Stimulated activated CD4-positive, alpha-beta T cell treated with anti-CD3 and anti-CD28 coated beads, Interleukin-12 subunit alpha, Interleukin-12 subunit beta, amount 100 ng/mL, for 24 hours (primary cell): ENCODE measurements around the gene SEZ6.

ENCODE experiments used
- DNase-seq, 2 experiments: peaks; one replicate each; pipeline ENCODE4 v3.0.0-alpha.2; 2020; ENCODE audit warnings: low read depth in 2 of 2

SEZ6 gene

GRCh38 chr17:28953444-28954118 lies 52.3 kb downstream of the SEZ6 start:
- peak in 1 of 2 experiments; percentile 32 for DNase-seq

GRCh38 chr17:28951991-28952975 lies 53.5 kb downstream of the SEZ6 start:
- peak; percentile 87 to 92 for DNase-seq

- peak; percentile 98 to 99 for DNase-seq
Measured at GRCh38 chr17:28951428-28951990, 54.3 kb downstream of the SEZ6 start, which contains the start of gene PHF12. Gene PHF12 (minus strand): TSS chr17:28951518. CDS start chr17:28950960, 558 bp downstream.

GRCh38 chr17:28950752-28951427 lies 54.9 kb downstream of the SEZ6 start:
- no peak for DNase-seq

- peak; percentile 34 to 39 for DNase-seq
Measured at GRCh38 chr17:28950017-28950751, 55.6 kb downstream of the SEZ6 start.

- peak; percentile 60 to 64 for DNase-seq
Measured at GRCh38 chr17:28949185-28950016, 56.4 kb downstream of the SEZ6 start.

- DNase-seq, result no peak
Measured at GRCh38 chr17:28948873-28949184, 57.0 kb downstream of the SEZ6 start.

GRCh38 chr17:28948342-28948741 lies 57.5 kb downstream of the SEZ6 start:
- DNase-seq, result no peak

GRCh38 chr17:28947639-28948038 lies 58.2 kb downstream of the SEZ6 start:
- no peak for DNase-seq

- DNase-seq, result no peak
Measured at GRCh38 chr17:28946239-28946638, 59.6 kb downstream of the SEZ6 start.

GRCh38 chr17:28944862-28945741 lies 60.7 kb downstream of the SEZ6 start:
- no peak for DNase-seq

GRCh38 chr17:28944343-28944742 lies 61.5 kb downstream of the SEZ6 start:
- no peak for DNase-seq

- no peak for DNase-seq
Measured at GRCh38 chr17:28942925-28943324, 62.9 kb downstream of the SEZ6 start.

- DNase-seq, result no peak
Measured at GRCh38 chr17:28941251-28941650, 64.6 kb downstream of the SEZ6 start.

- DNase-seq, result no peak
Measured at GRCh38 chr17:28940675-28941074, 65.2 kb downstream of the SEZ6 start.

GRCh38 chr17:28940142-28940541 lies 65.7 kb downstream of the SEZ6 start:
- DNase-seq, result no peak

- no peak for DNase-seq
Measured at GRCh38 chr17:28938552-28938951, 67.3 kb downstream of the SEZ6 start.

GRCh38 chr17:28937044-28937729 lies 68.6 kb downstream of the SEZ6 start:
- DNase-seq, result no peak
